K562 (cell line): Measurements from ENCODE around the gene RELA. TPM values are rescaled to one million over a fixed set of nuclear protein-coding genes. Genes with fewer than 3 reads are reported as not detected.

ENCODE experiments used
- CXXC5 ChIP-seq: fragments of 250-450 bp; sonication (Bioruptor Pico); IDR thresholded peaks from 2 replicates; pipeline ENCODE4 v1.8.0; 2022; ENCODE audit warnings: inconsistent platforms, mild to moderate bottlenecking, moderate library complexity
- EHMT2 ChIP-seq: fragments of 450-650 bp; IDR thresholded peaks from 2 replicates; pipeline ENCODE4 v1.6.1; 2018; ENCODE audit warnings: antibody characterized with exemption
- ELF2 ChIP-seq: fragments of 250-450 bp; sonication (Bioruptor Pico); IDR thresholded peaks from 2 replicates; pipeline ENCODE4 v1.5.0; 2021; ENCODE audit warnings: mild to moderate bottlenecking
- FOXA1 ChIP-seq: fragments of 450-650 bp; IDR thresholded peaks from 2 replicates; pipeline ENCODE4 v1.6.1; 2016; ENCODE audit warnings: mild to moderate bottlenecking, borderline replicate concordance
- FOXM1 ChIP-seq, 2 experiments: fragments of 450-650 bp in 1 of 2; sonication (generic) in 1 of 2; formaldehyde crosslinking in 1 of 2; IDR thresholded peaks; 2 replicates each; pipeline versions ENCODE4 v1.6.1 to v1.9.0; 2017 to 2022; ENCODE audit warnings: low read depth in 2 of 2, mild to moderate bottlenecking in 2 of 2, missing genetic modification reagents in 1 of 2, moderate library complexity in 1 of 2
- PHF21A ChIP-seq: fragments of 450-650 bp; IDR thresholded peaks from 2 replicates; pipeline ENCODE4 v1.6.1; 2017; ENCODE audit warnings: low read depth, borderline replicate concordance
- POU5F1 ChIP-seq: fragments of 150-350 bp; IDR thresholded peaks from 2 replicates; pipeline ENCODE4 v1.6.1; 2014; ENCODE audit warnings: borderline replicate concordance, low read length, low read depth, mild to moderate bottlenecking; ENCODE audit not compliant: partially characterized antibody
- PYGO2 ChIP-seq: fragments of 450-650 bp; IDR thresholded peaks from 2 replicates; pipeline ENCODE4 v1.6.1; 2016; ENCODE audit warnings: mild to moderate bottlenecking, missing genetic modification characterization, moderate library complexity, missing compliant biosample characterization
- SIN3A ChIP-seq, 2 experiments: fragments of 150-350 bp in 1 of 2; IDR thresholded peaks; 2 replicates each; pipeline ENCODE4 v1.6.1; 2011 to 2016; ENCODE audit warnings: borderline replicate concordance in 2 of 2, low read depth in 2 of 2, low read length in 2 of 2, mild to moderate bottlenecking in 2 of 2, moderate library complexity in 2 of 2; ENCODE audit not compliant: control insufficient read depth in 1 of 2
- SMAD3 ChIP-seq: fragments of 450-650 bp; formaldehyde crosslinking; conservative IDR thresholded peaks from 2 replicates; pipeline ENCODE4 v1.4.0; 2020; ENCODE audit warnings: mild to moderate bottlenecking
- ZNF134 ChIP-seq: fragments of 250-450 bp; sonication (Bioruptor Pico); conservative IDR thresholded peaks from 2 replicates; pipeline ENCODE4 v1.4.0; 2020
- ZNF212 ChIP-seq: fragments of 450-650 bp; formaldehyde crosslinking; IDR thresholded peaks from 2 replicates; pipeline ENCODE4 v1.4.0; 2020; ENCODE audit warnings: mild to moderate bottlenecking
- ZNF263 ChIP-seq: sonication (generic); formaldehyde crosslinking; IDR thresholded peaks from 2 replicates; pipeline ENCODE4 v1.8.0; 2022; ENCODE audit warnings: mild to moderate bottlenecking, missing genetic modification reagents, borderline replicate concordance
- polyA plus RNA-seq, 8 experiments: library from polyadenylated mRNA; depleted of rRNA in 4 of 8; stranded (reverse) in 5 of 8; unstranded in 3 of 8; fragments of >200 nt; fragmentation: Nextera tagmentation in 2 of 8; fragmentation: Illumina TruSeq in 1 of 8; extraction: Ambion mirVana in 2 of 8; extraction: Trizol in 1 of 8; gene quantifications; 2 replicates each; pipeline versions ENCODE4 v1.2.1 to v1.2.3, GENCODE V29; 2011 to 2014; ENCODE audit warnings: inconsistent platforms in 1 of 8, missing spikeins in 1 of 8
- total RNA-seq, 7 experiments: library from RNA; depleted of rRNA in 6 of 7; stranded (reverse); fragments of >200 nt in 6 of 7; fragmentation: Illumina TruSeq in 2 of 7; extraction: Trizol in 2 of 7; gene quantifications; 2 replicates each; pipeline versions ENCODE4 v1.2.1 to v1.2.3, GENCODE V29; 2011 to 2021; ENCODE audit warnings: low replicate concordance in 1 of 7
- TF ChIP-seq, protein P1 (sequence below): sonication (generic); formaldehyde crosslinking; IDR thresholded peaks from 2 replicates; pipeline ENCODE4 v1.4.0; 2020; ENCODE audit warnings: mild to moderate bottlenecking, missing genetic modification reagents
- TF ChIP-seq, protein P2 (sequence below), 2 experiments: fragments of 450-650 bp in 1 of 2; IDR thresholded peaks; 2 replicates each; pipeline ENCODE4 v1.6.1; 2011 to 2017; ENCODE audit warnings: low read depth in 2 of 2, antibody characterized with exemption in 1 of 2, borderline replicate concordance in 1 of 2, low read length in 1 of 2, mild to moderate bottlenecking in 1 of 2, mixed read lengths in 1 of 2; ENCODE audit not compliant: control insufficient read depth in 1 of 2
- TF ChIP-seq, protein P3 (sequence below): fragments of 200-800 bp; sonication (Bioruptor generic); IDR thresholded peaks from 2 replicates; pipeline ENCODE4 v1.6.1; 2017; ENCODE audit warnings: missing genetic modification characterization, missing compliant biosample characterization

RELA gene
- total and polyA plus RNA-seq, 9 of the 15 experiments (the other 6 are each of a cell fraction or from before 2014, with no cell fraction given) = 6.0 to 67.4 (median 20.6) TPM

GRCh38 chr11:65711785-65712632, 49.3 kb upstream of the RELA start, which contains the start of gene KAT5 (continued):
- TF ChIP-seq, protein P1, sequence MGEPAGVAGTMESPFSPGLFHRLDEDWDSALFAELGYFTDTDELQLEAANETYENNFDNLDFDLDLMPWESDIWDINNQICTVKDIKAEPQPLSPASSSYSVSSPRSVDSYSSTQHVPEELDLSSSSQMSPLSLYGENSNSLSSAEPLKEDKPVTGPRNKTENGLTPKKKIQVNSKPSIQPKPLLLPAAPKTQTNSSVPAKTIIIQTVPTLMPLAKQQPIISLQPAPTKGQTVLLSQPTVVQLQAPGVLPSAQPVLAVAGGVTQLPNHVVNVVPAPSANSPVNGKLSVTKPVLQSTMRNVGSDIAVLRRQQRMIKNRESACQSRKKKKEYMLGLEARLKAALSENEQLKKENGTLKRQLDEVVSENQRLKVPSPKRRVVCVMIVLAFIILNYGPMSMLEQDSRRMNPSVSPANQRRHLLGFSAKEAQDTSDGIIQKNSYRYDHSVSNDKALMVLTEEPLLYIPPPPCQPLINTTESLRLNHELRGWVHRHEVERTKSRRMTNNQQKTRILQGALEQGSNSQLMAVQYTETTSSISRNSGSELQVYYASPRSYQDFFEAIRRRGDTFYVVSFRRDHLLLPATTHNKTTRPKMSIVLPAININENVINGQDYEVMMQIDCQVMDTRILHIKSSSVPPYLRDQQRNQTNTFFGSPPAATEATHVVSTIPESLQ (CRISPR knock-in tag) = peak; percentile 88; the same call in 1 of the 2 replicates
- TF ChIP-seq POU5F1 (peak; percentile 56), SMAD3 (CRISPR knock-in tag) (peak; percentile 68), ZNF263 (peak; percentile 35; the same call in 1 of the 2 replicates), ZNF212 (CRISPR knock-in tag) (no peak), ELF2 (peak; percentile 91), ZNF134 (0 out of 2 replicates have a peak, but pooled peaks have one; percentile 18), PHF21A (no peak; the same call in 1 of the 2 replicates), FOXA1 (no peak), FOXM1 (IDR thresholded peaks at IDR 0.05; ENCODE audit: low read depth) (no peak; the same call in 1 of the 2 replicates), FOXM1 (CRISPR knock-in tag; IDR thresholded peaks at IDR 0.05; ENCODE audit: low read depth) (no peak; the same call in 1 of the 2 replicates), SIN3A (IDR thresholded peaks at IDR 0.05; ENCODE audit: borderline replicate concordance in 2 of 2, control insufficient read depth in 1 of 2, low read depth in 2 of 2, low read length in 2 of 2) (peak; percentile 79 to 93; a peak in 2 of 4 replicates), PYGO2 (tag) (0 out of 2 replicates have a peak, but pooled peaks have one; percentile 24), EHMT2 (peak; percentile 94), CXXC5 (CRISPR knock-in tag) (peak; percentile 98)
- TF ChIP-seq, protein P2, sequence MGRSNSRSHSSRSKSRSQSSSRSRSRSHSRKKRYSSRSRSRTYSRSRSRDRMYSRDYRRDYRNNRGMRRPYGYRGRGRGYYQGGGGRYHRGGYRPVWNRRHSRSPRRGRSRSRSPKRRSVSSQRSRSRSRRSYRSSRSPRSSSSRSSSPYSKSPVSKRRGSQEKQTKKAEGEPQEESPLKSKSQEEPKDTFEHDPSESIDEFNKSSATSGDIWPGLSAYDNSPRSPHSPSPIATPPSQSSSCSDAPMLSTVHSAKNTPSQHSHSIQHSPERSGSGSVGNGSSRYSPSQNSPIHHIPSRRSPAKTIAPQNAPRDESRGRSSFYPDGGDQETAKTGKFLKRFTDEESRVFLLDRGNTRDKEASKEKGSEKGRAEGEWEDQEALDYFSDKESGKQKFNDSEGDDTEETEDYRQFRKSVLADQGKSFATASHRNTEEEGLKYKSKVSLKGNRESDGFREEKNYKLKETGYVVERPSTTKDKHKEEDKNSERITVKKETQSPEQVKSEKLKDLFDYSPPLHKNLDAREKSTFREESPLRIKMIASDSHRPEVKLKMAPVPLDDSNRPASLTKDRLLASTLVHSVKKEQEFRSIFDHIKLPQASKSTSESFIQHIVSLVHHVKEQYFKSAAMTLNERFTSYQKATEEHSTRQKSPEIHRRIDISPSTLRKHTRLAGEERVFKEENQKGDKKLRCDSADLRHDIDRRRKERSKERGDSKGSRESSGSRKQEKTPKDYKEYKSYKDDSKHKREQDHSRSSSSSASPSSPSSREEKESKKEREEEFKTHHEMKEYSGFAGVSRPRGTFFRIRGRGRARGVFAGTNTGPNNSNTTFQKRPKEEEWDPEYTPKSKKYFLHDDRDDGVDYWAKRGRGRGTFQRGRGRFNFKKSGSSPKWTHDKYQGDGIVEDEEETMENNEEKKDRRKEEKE (IDR thresholded peaks at IDR 0.05; ENCODE audit: borderline replicate concordance in 1 of 2, control insufficient read depth in 1 of 2, low read depth in 2 of 2, low read length in 1 of 2) = 0 out of 4 replicates have a peak, but pooled peaks of 1 of the 2 experiments have one; percentile 68
- TF ChIP-seq, protein P3, sequence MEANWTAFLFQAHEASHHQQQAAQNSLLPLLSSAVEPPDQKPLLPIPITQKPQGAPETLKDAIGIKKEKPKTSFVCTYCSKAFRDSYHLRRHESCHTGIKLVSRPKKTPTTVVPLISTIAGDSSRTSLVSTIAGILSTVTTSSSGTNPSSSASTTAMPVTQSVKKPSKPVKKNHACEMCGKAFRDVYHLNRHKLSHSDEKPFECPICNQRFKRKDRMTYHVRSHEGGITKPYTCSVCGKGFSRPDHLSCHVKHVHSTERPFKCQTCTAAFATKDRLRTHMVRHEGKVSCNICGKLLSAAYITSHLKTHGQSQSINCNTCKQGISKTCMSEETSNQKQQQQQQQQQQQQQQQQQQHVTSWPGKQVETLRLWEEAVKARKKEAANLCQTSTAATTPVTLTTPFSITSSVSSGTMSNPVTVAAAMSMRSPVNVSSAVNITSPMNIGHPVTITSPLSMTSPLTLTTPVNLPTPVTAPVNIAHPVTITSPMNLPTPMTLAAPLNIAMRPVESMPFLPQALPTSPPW (CRISPR knock-in tag) = peak; percentile 88
